ENCODE results near the gene CYB5A.
A peak's percentile ranks its signal among the peaks of the same experiment; 100 is the strongest.
"Not testable (repeated sequence)": the region's sequence is repeated elsewhere in the genome, so short reads cannot be mapped to it uniquely, and the experiment has no call there.

The CYB5A gene

GRCh38 chr18:74315464-74316256 is 23.9 kb upstream of the CYB5A start, which contains the start of gene C18orf63:
Gene C18orf63 (plus strand): TSS chr18:74315839. CDS start chr18:74317866, 2,027 bp downstream.
- DNase-seq (no peak), ATAC-seq (replicated peaks) (no peak)
- Mint-ChIP-seq H3K9me3 (peaks cover 5% of the 10 kb centered on the region in 2 donors), H3K4me1 (no peaks in the 10 kb centered on the region), H3K4me3 (no peak within 1 kb of the TSS), H3K27ac (no peak within 1 kb of the TSS), H3K27me3 (peaks cover 0 to 6% of the 10 kb centered on the region in 2 donors), H3K36me3 (peaks cover 0 to 2% of the 10 kb centered on the region in 2 donors)

DNA sequence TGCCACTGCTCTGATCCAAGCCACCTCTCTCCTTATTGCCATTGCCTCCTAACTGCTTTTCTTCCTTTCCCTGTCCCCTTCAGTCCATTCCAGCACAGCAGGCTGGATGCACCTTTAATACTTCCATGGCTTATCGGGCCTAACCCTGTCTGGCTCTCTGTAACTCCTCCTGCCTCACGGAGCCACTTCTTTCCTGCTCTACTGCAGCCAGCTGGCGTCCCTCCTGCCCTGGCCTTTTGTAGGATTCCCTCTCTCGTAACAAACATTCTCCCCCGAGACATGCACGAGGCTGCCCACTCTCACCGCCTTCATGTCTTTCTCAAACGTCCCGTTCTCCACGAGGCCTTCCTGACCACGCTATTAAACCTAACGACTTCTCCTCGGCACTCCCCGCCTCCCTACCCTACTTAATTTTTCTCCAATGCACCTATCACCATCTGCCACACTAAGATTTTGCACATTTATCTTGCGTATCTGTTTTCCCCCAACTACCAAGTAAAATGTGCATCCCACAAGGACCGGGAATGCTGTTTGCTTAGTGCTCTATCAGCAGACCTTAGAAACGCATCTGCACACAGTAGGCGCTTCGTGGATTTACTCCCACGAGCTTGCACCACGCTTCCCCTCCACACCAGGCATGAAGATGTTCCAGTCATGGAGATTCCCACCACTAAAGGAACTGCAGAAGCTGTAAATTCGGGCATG is 23.1 kb upstream of the CYB5A start:
- H3K27me3 Mint-ChIP-seq = peaks cover 7 to 12% of the 10 kb centered on the region in 2 donors
- H3K9me3 Mint-ChIP-seq = peaks cover under 1 to 1% of the 10 kb centered on the region in 2 donors
- peaks cover 5 to 6% of the 10 kb centered on the region in 2 donors for H3K4me1 Mint-ChIP-seq
- no peak for DNase-seq
- H3K27ac Mint-ChIP-seq = no peak overlapping the region
- H3K36me3 Mint-ChIP-seq = peaks cover 0 to 2% of the 10 kb centered on the region in 2 donors
- no peak for ATAC-seq (replicated peaks)
- no peak overlapping the region for H3K4me3 Mint-ChIP-seq

DNA sequence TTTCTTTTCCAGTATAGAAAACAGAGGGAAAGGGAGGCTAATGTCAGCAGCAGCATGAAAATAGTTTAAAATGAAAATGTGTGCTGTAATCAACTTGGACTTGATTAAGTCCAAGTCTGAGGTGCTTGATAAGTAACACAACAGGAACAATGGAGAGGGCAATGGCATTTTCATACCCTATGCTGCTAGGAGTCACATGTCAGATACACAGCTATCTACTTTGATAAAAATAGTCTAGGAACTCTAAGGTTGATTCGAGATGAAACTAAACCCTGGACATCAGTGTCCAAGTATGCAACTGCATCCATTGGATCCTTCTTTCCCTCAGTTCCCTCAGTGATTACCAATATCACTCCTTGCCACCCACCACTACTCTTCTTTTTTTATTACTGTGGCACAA is 19.2 kb upstream of the CYB5A start:
- Mint-ChIP-seq H3K36me3 (peaks cover 0 to 2% of the 10 kb centered on the region in 2 donors), H3K27ac (no peak overlapping the region), H3K9me3 (no peaks in the 10 kb centered on the region), H3K27me3 (peaks cover 22 to 25% of the 10 kb centered on the region in 2 donors), H3K4me1 (peaks cover 5 to 6% of the 10 kb centered on the region in 2 donors), H3K4me3 (no peak overlapping the region)
- no peak for ATAC-seq (replicated peaks)
- DNase-seq = no peak

DNA sequence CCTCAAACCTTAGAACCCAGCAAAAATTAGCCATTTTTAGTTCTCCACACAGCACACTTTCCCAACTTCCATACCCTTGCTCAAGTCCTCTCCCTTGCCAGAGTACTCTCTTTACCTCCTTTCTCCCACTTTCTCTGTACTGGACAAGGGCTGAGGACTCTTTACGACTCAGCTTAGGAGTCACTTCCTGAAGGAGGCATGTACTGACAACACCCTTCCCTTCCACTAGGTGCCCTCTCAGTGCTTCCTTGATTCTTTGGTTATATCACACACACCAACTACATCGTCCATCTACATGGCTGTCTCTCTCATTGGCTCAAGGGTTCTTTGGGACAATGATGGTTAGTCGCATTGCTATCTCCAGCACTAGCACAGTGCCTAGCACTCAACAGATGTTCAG is 18.6 kb upstream of the CYB5A start:
- ATAC-seq (replicated peaks) (peak; percentile 85 to 88), DNase-seq (no peak)
- no peaks in the 10 kb centered on the region for H3K9me3 Mint-ChIP-seq
- H3K4me3 Mint-ChIP-seq = no peak overlapping the region
- peaks cover 25 to 28% of the 10 kb centered on the region in 2 donors for H3K27me3 Mint-ChIP-seq
- H3K4me1 Mint-ChIP-seq = peaks cover 5 to 6% of the 10 kb centered on the region in 2 donors
- H3K36me3 Mint-ChIP-seq = peaks cover 0 to 2% of the 10 kb centered on the region in 2 donors
- no peak overlapping the region for H3K27ac Mint-ChIP-seq

- ATAC-seq (replicated peaks) (no peak), DNase-seq (no peak)
- Mint-ChIP-seq H3K9me3 (no peaks in the 10 kb centered on the region), H3K36me3 (no peaks in the 10 kb centered on the region), H3K4me3 (no peak overlapping the region), H3K27ac (no peak overlapping the region), H3K27me3 (peaks cover 15 to 43% of the 10 kb centered on the region in 2 donors), H3K4me1 (no peaks in the 10 kb centered on the region)
Measured at GRCh38 chr18:74303936-74304335, 12.2 kb upstream of the CYB5A start.

GRCh38 chr18:74303306-74303705 is 11.5 kb upstream of the CYB5A start:
- Mint-ChIP-seq H3K9me3 (no peaks in the 10 kb centered on the region), H3K36me3 (no peaks in the 10 kb centered on the region), H3K4me1 (no peaks in the 10 kb centered on the region), H3K27ac (no peak overlapping the region), H3K4me3 (no peak overlapping the region), H3K27me3 (peaks cover 15 to 43% of the 10 kb centered on the region in 2 donors)
- ATAC-seq (replicated peaks) (no peak), DNase-seq (no peak)

DNA sequence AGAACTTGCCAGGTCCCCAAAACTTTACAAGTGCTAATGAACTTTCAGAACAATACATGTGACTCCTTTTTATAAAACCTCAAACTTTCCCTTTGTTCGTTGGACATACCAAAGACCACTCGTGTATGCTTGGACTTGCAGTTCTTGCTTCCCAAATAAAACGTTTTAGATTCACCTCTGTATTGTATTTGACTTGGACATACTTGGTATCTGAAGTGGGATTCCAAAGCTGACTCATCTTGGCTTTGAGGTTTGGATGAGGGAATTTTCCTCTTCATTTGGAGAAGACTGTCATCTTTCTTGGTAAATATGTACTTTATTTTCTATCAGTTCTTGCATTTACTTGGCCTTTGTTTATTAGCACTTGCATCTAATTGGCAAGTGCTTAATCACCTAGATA is 8.0 kb upstream of the CYB5A start:
- Mint-ChIP-seq H3K4me1 (no peaks in the 10 kb centered on the region), H3K36me3 (no peaks in the 10 kb centered on the region), H3K27me3 (peaks cover 3 to 23% of the 10 kb centered on the region in 2 donors), H3K4me3 (no peak overlapping the region), H3K27ac (no peak overlapping the region), H3K9me3 (no peaks in the 10 kb centered on the region)
- DNase-seq (no peak), ATAC-seq (replicated peaks) (no peak)

DNA sequence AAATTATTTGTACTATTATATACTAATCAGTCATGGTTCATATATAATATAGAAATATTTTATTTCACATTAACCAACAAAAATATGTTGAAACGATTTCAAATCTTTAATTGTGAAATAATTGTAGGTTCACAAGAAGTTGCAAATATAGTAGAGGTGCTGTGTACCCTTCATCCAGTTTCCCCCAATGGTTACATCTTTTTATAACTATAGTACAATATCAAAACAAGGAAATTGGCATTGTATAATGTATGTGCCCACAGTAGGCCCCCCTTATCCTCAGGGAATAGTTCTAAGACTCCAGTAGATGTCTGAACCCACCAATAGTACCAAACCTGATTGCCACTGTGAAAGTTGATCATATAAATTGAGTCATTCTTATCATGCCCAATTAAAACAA is 7.4 kb upstream of the CYB5A start:
- Mint-ChIP-seq H3K27me3 (peaks cover 3 to 23% of the 10 kb centered on the region in 2 donors), H3K9me3 (no peaks in the 10 kb centered on the region), H3K4me3 (no peak overlapping the region), H3K4me1 (no peaks in the 10 kb centered on the region), H3K27ac (no peak overlapping the region), H3K36me3 (no peaks in the 10 kb centered on the region)
- no peak for ATAC-seq (replicated peaks)
- DNase-seq = no peak

DNA sequence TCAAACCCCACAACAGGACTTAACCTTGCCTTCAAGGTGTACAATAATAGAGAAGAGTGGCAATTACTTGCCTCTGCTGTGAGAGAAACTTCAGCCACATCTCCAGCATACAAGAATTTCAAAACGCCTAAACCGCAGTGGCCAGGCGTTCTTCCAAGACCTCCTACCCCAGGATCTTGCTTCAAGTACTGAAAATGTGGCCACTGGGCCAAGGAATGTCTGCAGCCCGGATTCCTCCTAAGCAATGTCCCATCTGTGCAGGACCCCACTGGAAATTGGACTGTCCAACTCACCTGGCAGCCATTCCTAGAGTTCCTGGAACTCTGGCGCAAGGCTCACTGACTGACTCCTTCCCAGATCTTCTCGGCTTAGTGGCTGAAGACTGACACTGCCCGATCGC is 2.8 kb upstream of the CYB5A start:
- ATAC-seq (replicated peaks) (no peak), DNase-seq (no peak)
- H3K9me3 Mint-ChIP-seq = no peaks in the 10 kb centered on the region

DNA sequence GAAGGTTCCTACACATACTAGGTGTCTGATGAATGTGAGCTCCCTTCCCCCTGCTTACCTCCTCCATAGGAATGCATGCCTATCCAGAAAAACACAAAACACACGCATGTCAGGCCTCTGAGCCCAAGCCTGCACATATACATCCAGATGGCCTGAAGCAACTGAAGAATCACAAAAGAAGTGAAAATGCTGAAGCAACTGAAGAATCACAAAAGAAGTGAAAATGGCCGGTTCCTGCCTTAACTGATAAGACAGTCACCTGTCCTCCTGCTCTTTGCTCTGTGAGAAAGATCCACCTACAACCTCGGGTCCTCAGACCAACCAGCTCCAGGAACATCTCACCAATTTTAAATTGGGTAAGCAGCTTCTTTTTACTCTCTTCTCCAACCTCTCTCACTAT is 1.2 kb upstream of the CYB5A start:
- not testable (repeated sequence) for H3K9me3 Mint-ChIP-seq; ATAC-seq (replicated peaks); H3K27ac Mint-ChIP-seq; H3K27me3 Mint-ChIP-seq; DNase-seq; H3K36me3 Mint-ChIP-seq
- Mint-ChIP-seq H3K4me1 (peaks cover 12 to 18% of the 10 kb centered on the region in 2 donors), H3K4me3 (peak overlapping the region in 1 of 2 donors; percentile 36)

More for the DNA sequence above, 2.8 kb upstream of the CYB5A start:
- no peak overlapping the region for H3K4me3 Mint-ChIP-seq
- H3K36me3 Mint-ChIP-seq = peaks cover 2 to 3% of the 10 kb centered on the region in 2 donors
- H3K4me1 Mint-ChIP-seq = peaks cover 5 to 11% of the 10 kb centered on the region in 2 donors
- no peak overlapping the region for H3K27ac Mint-ChIP-seq
- no peaks in the 10 kb centered on the region for H3K27me3 Mint-ChIP-seq

DNA sequence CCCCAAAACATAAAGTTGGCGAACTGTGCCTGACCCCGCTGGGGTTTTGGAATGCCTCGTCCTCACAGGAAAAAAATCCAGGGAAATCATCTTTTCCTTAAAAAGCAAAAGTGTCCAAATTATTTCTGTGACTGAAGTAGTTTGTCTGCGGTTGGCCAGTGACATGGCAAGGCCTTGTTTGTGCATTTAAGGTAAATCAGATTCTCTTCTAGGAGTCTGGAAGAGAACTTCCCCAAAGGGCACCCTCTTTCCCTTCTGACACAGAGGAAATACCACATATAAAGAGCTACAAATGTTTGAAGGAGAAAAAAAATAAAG is 737 bp upstream of the CYB5A start:
- Mint-ChIP-seq H3K9me3 (no peaks in the 10 kb centered on the region), H3K4me1 (peaks cover 12 to 23% of the 10 kb centered on the region in 2 donors), H3K27me3 (no peaks in the 10 kb centered on the region), H3K27ac (peak overlapping the region; percentile 94), H3K36me3 (peaks cover 2 to 3% of the 10 kb centered on the region in 2 donors), H3K4me3 (peak overlapping the region; percentile 93 to 95)
- DNase-seq (no peak), ATAC-seq (replicated peaks) (no peak)

DNA sequence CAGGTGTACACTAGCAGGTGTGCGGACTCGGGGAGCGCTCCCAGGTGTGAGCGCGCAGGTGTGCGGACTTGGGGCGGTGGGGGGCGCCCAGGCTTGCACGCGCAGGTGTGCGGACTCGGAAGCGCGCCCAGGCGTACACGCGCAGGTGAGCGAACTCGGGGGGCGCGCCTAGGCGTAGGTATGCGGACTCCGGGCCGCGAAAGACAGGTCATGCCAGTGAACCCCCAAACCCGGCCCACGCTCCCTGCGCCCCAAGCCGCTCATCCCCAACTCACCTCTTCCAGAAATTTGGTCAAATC is 342 bp downstream of the CYB5A start:
- ATAC-seq (replicated peaks) (peak in 1 of 2 donors; percentile 0), DNase-seq (no peak)
- no peaks in the 10 kb centered on the region for H3K27me3 Mint-ChIP-seq
- peaks cover 2 to 5% of the 10 kb centered on the region in 2 donors for H3K36me3 Mint-ChIP-seq
- H3K4me3 Mint-ChIP-seq = peak overlapping the region; percentile 93 to 95
- no peaks in the 10 kb centered on the region for H3K9me3 Mint-ChIP-seq
- H3K27ac Mint-ChIP-seq = peak overlapping the region; percentile 94
- H3K4me1 Mint-ChIP-seq = peaks cover 15 to 26% of the 10 kb centered on the region in 2 donors

- Mint-ChIP-seq H3K4me1 (peaks cover 16 to 26% of the 10 kb centered on the region in 2 donors), H3K27me3 (no peaks in the 10 kb centered on the region), H3K36me3 (peaks cover 2 to 6% of the 10 kb centered on the region in 2 donors), H3K9me3 (no peaks in the 10 kb centered on the region), H3K4me3 (peak overlapping the region; percentile 93 to 95), H3K27ac (no peak overlapping the region)
- ATAC-seq (replicated peaks) (no peak), DNase-seq (no peak)
Measured at GRCh38 chr18:74290794-74291471, 830 bp downstream of the CYB5A start.

GRCh38 chr18:74290021-74290420 is 1.7 kb downstream of the CYB5A start:
- ATAC-seq (replicated peaks) = no peak
- H3K36me3 Mint-ChIP-seq = peaks cover 2 to 6% of the 10 kb centered on the region in 2 donors
- no peak overlapping the region for H3K4me3 Mint-ChIP-seq
- no peaks in the 10 kb centered on the region for H3K9me3 Mint-ChIP-seq
- no peaks in the 10 kb centered on the region for H3K27me3 Mint-ChIP-seq
- no peak overlapping the region for H3K27ac Mint-ChIP-seq
- no peak for DNase-seq
- H3K4me1 Mint-ChIP-seq = peaks cover 16 to 26% of the 10 kb centered on the region in 2 donors

Data from stimulated activated naive B cell treated with anti-CD40 and anti-IgM and Interleukin-4, amounts not matched to agents 10 μg/mL and 1 μg/mL and 100 μg/mL, for 72 hours (primary cell).